Ectodermal cell (in vitro differentiated cells): Measurements from ENCODE around the gene GAL3ST3.

ENCODE experiments used
- H3K27ac ChIP-seq: 2 replicates; pipeline ENCODE4 v1.7.0; 2013; ENCODE audit warnings: mild to moderate bottlenecking, low read depth, low read length; ENCODE audit not compliant: insufficient read depth, poor library complexity, severe bottlenecking
- H3K27me3 ChIP-seq: 2 replicates; pipeline ENCODE4 v1.7.0; 2013; ENCODE audit warnings: mild to moderate bottlenecking, low read length; ENCODE audit not compliant: insufficient read depth, control insufficient read depth, poor library complexity, severe bottlenecking
- H3K36me3 ChIP-seq: one replicate; pipeline ENCODE4 v1.7.0; 2013; ENCODE audit warnings: low read length; ENCODE audit not compliant: control insufficient read depth, insufficient read depth
- H3K4me1 ChIP-seq: one replicate; pipeline ENCODE4 v1.7.0; 2013; ENCODE audit warnings: low read length; ENCODE audit not compliant: control insufficient read depth, insufficient read depth
- H3K4me3 ChIP-seq: 2 replicates; pipeline ENCODE4 v1.7.0; 2013; ENCODE audit warnings: low read depth, low read length, control low read depth; ENCODE audit not compliant: insufficient read depth
- H3K9me3 ChIP-seq: 2 replicates; pipeline ENCODE4 v1.7.0; 2013; ENCODE audit warnings: mild to moderate bottlenecking, low read length, moderate library complexity; ENCODE audit not compliant: control insufficient read depth
- WGBS, 2 experiments: methylation state at CpG; one replicate each; pipeline ENCODE4 v1.1.7; 2013; ENCODE audit warnings: missing lambda C conversion rate in 2 of 2; 5-methylcytosine and 5-hydroxymethylcytosine counted together

Gene GAL3ST3

DNA sequence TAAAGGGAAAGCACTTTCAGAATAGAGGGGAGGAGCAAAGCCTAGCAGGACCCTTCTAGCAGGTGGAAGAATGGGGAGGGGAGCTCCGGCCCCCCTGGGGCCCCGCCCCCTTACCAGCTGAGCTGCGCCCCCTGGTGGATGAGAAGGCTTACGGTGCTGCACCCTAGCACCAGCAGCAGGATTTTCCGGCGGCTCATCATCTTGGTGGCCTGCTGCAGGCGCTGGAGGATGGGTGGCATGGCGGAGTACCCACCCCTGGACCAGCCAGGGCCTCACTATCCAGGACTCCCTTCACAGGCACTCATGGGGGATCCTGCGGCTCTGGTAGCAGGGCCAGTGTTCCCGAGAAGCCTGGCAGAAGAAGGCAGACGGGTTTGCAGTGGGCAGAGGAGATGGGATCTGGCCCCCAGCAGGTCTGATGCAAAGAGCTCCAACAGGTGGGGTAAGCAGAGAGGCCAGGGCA is 3.8 kb downstream of the GAL3ST3 start:
- Histone ChIP-seq H3K27ac (no peak overlapping the region), H3K4me1 (peaks cover 17% of the 10 kb centered on the region), H3K9me3 (no peaks in the 10 kb centered on the region), H3K36me3 (peaks cover 16% of the 10 kb centered on the region), H3K27me3 (no peaks in the 10 kb centered on the region), H3K4me3 (no peak overlapping the region)
- 25 to 28% methylated on average over 11 of the region's 11 CpGs for WGBS, 2 experiments

DNA sequence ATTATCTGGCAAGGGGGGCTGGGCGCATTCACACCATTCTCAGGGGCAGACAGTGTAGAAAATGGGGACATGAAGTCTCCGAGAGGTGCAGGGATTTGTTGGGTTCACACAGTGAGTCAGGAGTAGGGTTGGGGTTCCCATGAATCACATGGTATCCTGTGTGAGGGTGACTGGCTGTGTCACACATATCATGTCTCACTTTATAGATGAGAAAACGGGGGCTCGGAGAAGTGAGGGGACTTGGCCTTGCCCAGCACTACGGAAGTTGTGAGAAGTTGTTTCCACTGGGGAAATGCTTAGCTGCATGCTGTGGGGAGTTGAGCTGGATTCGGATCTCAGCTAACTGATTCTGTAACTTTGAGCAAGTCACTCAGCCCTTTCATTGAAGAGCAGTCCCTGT is 4.2 kb downstream of the GAL3ST3 start:
- no peaks in the 10 kb centered on the region for H3K27me3 ChIP-seq
- no peaks in the 10 kb centered on the region for H3K9me3 ChIP-seq
- no peak overlapping the region for H3K4me3 ChIP-seq
- H3K36me3 ChIP-seq, result peaks cover 16% of the 10 kb centered on the region
- H3K4me1 ChIP-seq, result peaks cover 17% of the 10 kb centered on the region
- no peak overlapping the region for H3K27ac ChIP-seq
- WGBS, 2 experiments, result 85 to 86% methylated on average over 6 of the region's 6 CpGs

DNA sequence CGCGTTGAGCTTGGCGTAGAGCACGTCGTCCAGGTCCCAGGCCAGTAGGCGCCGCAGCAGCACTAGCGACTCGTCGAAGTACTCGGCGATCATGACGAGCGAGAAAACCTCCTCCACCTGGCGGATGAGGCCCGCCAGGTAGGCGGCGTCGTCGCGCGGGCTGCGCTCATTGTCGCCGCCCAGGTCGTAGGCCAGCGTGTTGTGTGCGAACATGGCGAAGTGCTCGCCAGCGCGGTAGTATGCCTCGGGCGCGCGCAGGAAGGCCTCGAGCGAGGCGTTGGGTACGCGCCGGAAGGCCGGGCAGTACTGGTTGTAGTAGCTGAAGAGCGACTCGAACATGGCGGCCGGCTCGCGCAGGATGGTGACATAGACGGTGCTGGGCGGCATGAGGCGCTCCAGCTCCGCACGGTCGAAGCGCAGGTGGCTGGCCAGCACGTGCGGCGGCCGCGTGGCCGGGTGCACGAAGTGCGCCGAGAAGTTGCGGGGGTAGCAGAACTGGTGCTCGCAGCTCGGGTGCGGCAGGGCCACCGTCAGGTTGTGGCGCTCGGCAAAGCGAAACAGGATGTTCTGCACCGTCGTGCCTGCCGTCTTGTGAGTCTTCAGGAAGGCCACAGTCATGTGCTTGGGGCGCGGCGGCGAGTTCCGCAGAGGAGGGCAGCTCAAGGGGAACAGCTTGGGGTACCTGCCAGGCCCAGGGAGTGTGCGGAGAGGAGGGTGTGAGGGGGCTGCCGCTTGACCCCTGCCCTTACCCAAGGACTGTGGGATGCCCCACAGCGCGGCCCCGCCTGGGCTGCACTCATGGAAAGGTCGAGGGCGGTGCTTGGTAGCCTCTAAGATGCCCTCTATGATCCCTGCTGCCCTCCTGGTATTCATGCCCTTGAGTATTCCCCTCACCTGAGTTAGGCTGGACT is 5.7 kb downstream of the GAL3ST3 start:
- WGBS, 2 experiments, result 96 to 97% methylated on average over 88 of the region's 88 CpGs
- Histone ChIP-seq H3K4me3 (no peak overlapping the region), H3K27ac (no peak overlapping the region), H3K36me3 (peaks cover 16% of the 10 kb centered on the region), H3K9me3 (no peaks in the 10 kb centered on the region), H3K4me1 (peaks cover 13% of the 10 kb centered on the region), H3K27me3 (no peaks in the 10 kb centered on the region)

DNA sequence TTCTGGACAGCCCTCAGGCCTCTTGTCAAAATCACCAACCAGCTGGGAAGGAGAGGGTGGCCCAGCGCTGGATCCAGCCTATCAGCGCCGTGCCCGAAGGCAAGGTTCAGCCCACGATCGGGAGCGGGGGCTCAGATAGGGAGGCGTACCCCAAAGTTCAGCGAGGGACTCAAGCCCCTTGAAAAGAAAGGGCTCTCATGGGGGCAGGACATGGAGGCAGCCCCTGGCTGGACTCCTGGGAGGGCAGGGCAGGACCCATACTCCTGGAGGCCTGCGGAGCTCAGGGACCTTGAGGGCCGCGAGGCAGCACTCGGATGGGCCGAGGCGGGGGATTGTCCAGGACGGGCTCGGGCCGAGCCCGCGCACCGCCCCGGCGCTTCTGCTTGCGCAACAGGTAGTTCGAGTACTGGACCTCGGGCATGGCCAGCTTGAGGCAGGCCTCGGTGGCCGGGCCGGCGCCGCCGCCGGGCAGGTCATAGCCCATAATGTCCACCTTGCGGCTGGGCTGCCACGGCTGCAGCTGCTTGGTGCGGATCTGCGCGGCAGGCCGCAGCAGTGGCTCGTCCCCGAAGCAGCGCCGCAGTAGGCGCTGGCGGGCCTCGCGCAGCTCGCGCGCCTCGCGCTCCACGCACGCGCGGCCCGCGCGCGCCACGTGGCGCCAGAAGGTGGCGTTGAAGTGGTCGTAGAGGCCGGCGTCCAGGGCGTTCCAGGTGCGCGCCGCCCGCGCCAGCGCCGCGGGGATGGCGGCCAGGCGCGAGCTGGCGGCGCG is 6.5 kb downstream of the GAL3ST3 start:
- Histone ChIP-seq H3K36me3 (peaks cover 16% of the 10 kb centered on the region), H3K4me1 (peaks cover 6% of the 10 kb centered on the region), H3K27me3 (no peaks in the 10 kb centered on the region), H3K4me3 (no peak overlapping the region), H3K9me3 (no peaks in the 10 kb centered on the region), H3K27ac (no peak overlapping the region)
- 95 to 96% methylated on average over 81 of the region's 81 CpGs for whole genome bisulfite sequencing, 2 experiments

DNA sequence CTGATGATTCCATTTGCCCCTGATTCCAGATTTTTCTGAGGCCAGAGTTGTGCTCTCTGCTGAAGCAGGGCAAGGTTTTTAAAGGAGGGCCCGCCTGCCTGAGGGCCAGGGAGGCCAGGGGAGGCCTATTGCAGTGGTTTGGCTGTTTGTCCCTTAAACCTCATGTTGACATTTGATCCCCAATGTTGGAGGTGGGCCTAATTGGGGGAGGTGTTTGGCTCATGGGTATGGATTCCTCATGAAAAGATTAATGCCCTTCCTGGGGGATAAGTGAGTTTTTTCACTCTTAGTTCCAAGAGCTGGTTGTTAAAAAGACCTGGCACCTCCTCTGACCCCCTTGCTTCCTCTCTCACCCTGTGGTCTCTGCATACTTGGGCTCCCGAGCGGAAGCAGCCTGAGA is 9.2 kb downstream of the GAL3ST3 start:
- H3K4me3 ChIP-seq, result no peak overlapping the region
- WGBS, 2 experiments, result 91 to 95% methylated on average over 3 of the region's 3 CpGs
- H3K27ac ChIP-seq, result no peak overlapping the region
- peaks cover under 1% of the 10 kb centered on the region for H3K4me1 ChIP-seq
- no peaks in the 10 kb centered on the region for H3K9me3 ChIP-seq
- no peaks in the 10 kb centered on the region for H3K27me3 ChIP-seq
- H3K36me3 ChIP-seq, result peaks cover 16% of the 10 kb centered on the region

DNA sequence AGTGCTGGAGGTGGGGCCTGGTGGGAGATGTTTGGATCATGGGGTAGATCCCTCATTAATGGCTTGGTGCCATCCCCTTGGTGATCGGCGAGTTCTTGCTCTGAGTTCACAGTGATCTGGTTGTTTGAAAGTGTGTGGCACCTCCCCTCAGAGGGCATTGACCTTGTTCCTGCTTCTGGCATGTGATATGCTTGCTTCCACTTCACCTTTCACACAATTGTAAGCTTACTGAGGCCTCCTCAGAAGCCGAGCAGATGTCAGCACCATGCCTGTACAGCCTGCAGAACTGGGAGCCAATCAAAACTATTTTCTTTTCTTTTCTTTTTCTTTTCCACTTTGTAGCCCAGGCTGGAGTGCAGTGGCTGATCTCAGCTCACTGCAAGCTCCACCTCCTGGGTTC is 11.6 kb downstream of the GAL3ST3 start:
- Histone ChIP-seq H3K4me1 (no peaks in the 10 kb centered on the region), H3K36me3 (peaks cover 8% of the 10 kb centered on the region), H3K27ac (no peak overlapping the region), H3K9me3 (no peaks in the 10 kb centered on the region), H3K4me3 (no peak overlapping the region), H3K27me3 (no peaks in the 10 kb centered on the region)
- 88 to 91% methylated on average over 3 of the region's 3 CpGs for WGBS, 2 experiments

DNA sequence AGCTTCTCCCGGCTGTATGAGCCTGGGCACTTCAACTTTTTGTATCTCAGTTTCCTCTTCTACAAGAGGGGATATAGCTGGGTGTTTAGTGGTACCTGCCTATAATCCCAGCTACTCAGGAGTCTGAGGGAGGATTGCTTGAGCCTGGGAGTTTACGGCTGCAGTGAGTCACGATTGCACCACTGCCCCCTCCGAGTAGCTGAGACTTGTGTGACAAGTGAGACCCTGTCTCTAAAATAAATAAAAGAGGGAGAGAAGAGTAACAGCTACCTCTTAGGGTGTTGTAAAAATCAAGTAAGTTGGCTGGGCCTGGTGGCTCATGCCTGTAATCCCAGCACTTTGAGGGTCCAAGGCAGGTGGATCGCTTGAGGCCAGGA is 12.6 kb downstream of the GAL3ST3 start:
- Histone ChIP-seq H3K27ac (no peak overlapping the region), H3K4me3 (no peak overlapping the region), H3K4me1 (no peaks in the 10 kb centered on the region), H3K9me3 (no peaks in the 10 kb centered on the region), H3K27me3 (no peaks in the 10 kb centered on the region), H3K36me3 (peaks cover 1% of the 10 kb centered on the region)
- WGBS, 2 experiments, result 88 to 89% methylated on average over 5 of the region's 5 CpGs

DNA sequence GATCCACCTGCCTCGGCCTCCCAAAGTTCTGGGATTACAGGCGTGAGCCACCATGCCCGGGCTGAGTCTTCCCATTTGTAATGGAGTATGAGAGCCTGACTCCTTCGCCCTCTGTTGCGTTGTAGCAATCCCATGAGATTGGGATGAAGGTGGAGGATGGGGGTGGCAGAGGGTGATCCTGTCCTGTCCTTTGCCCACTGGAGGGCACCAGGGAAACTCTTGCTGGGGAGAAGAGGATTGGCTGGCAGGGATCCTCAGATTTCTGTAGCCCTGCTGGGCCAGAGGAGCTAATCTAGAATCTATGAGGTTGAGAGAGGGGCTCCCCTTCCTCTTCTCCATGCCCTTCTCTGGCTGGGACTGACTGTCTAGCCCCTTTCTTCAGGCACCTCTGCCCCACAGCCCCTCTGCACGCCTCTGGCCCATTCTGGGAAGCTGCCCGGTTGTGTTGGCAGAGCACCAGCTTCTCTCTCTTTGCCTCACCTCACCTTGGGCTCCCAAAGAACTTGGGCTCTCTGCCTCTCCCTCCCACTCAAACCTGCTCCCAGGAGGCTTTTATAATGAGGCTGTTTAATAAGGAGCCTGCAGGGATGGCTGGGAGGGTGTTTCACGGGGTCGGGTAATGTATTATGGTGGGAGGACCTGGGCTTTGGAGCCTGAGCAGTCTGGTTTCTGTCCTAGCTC is 13.2 kb downstream of the GAL3ST3 start:
- H3K4me1 ChIP-seq, result no peaks in the 10 kb centered on the region
- no peaks in the 10 kb centered on the region for H3K27me3 ChIP-seq
- 84 to 86% methylated on average over 9 of the region's 9 CpGs for WGBS, 2 experiments
- no peaks in the 10 kb centered on the region for H3K9me3 ChIP-seq
- no peak overlapping the region for H3K4me3 ChIP-seq
- H3K27ac ChIP-seq, result no peak overlapping the region
- H3K36me3 ChIP-seq, result no peaks in the 10 kb centered on the region

DNA sequence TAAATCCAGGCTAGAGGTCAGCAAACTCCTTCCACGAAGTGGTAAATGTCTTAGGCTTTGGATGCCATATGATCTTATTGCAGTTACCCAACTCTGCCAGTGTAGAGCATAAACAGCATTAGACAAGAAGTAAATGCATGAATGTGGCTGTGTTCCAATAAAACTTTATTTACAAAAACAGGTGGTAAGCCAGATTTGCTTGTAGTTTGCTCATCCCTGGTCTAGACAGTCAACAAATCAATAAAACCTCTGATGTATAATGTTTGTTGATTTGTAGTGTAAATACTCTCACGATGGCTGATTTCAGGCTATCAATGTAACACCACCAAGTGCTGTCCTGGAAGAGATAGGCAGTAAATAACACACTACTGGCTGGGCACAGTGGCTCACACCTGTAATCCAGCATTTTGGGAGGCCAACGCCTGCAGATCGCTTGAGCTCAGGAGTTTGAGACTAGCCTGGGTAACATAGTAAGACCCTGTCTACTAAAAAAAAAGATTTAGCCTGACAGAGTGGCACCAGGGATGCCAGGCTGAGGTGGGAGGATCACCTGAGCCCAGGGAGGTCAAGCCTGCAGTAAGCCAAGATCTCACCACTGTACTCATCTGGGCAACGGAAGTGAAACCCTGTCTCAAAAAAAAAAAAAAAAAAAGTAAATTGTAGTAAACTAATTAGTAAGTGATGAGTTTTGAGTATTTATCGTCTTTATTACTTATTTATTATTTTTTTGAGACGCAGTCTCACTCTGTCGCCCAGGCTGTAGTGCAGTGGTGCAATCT is 15.8 kb downstream of the GAL3ST3 start:
- no peaks in the 10 kb centered on the region for H3K4me1 ChIP-seq
- H3K4me3 ChIP-seq, result no peak overlapping the region
- H3K36me3 ChIP-seq, result no peaks in the 10 kb centered on the region
- no peaks in the 10 kb centered on the region for H3K9me3 ChIP-seq
- peaks cover 1% of the 10 kb centered on the region for H3K27me3 ChIP-seq
- no peak overlapping the region for H3K27ac ChIP-seq
- 92 to 93% methylated on average over 7 to 8 of the region's 8 CpGs for WGBS, 2 experiments
